Bronchial epithelial cell (primary cell): ENCODE results near the gene CFAP70. TPM values are rescaled to one million over a fixed set of nuclear protein-coding genes. Genes with fewer than 3 reads are reported as not detected.
"Not testable (repeated sequence)": the region's sequence is repeated elsewhere in the genome, so short reads cannot be mapped to it uniquely, and the experiment has no call there.

Source experiments
- DNase-seq: peaks from one replicate; pipeline ENCODE4 v3.0.0-alpha.2; 2010; ENCODE audit warnings: low read depth
- FAIRE-seq: peaks from 2 replicates; lab custom pipeline; 2011; peaks lifted over from hg19 to GRCh38; lab: Jason Lieb, UNC
- H3K27me3 ChIP-seq: 2 replicates; pipeline ENCODE4 v1.5.1; 2011; ENCODE audit warnings: low read length; ENCODE audit not compliant: control insufficient read depth, insufficient read depth
- H3K36me3 ChIP-seq: 2 replicates; pipeline ENCODE4 v1.5.1; 2011; ENCODE audit warnings: low read length; ENCODE audit not compliant: control insufficient read depth, insufficient read depth
- H3K4me3 ChIP-seq: 2 replicates; pipeline ENCODE4 v1.5.1; 2011; ENCODE audit warnings: mild to moderate bottlenecking, low read depth, low read length, control low read depth
- total RNA-seq: library from RNA; depleted of rRNA; stranded (reverse); fragments of >200 nt; gene quantifications from 2 replicates; pipeline ENCODE4 v1.2.1, GENCODE V29; 2014
- TF ChIP-seq, protein P1 (sequence below): IDR thresholded peaks from 2 replicates; pipeline ENCODE4 v1.5.1; 2011; ENCODE audit warnings: mild to moderate bottlenecking, moderate library complexity, low read length, control low read depth, inconsistent platforms; ENCODE audit not compliant: insufficient read depth, severe bottlenecking

Gene CFAP70
- total RNA-seq, 1 donor from 2014 or later: 0.79 TPM

DNA sequence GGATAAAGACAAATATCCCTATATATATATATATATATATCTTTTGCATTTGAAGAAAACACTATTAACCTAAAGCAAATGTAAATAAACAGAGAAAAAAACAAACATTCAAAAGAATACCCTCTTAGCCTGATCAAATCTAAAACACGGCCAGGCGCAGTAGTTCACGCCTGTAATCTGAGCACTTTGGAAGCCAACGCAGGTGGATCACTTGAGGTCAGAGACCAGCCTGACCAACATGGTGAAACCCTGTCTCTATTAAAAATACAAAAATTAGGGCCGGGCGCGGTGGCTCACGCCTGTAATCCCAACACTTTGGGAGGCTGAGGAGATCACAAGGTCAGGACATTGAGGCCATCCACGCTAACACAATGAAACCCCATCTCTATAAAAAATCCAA is 46.0 kb upstream of the CFAP70 start:
- TF ChIP-seq, protein P1, sequence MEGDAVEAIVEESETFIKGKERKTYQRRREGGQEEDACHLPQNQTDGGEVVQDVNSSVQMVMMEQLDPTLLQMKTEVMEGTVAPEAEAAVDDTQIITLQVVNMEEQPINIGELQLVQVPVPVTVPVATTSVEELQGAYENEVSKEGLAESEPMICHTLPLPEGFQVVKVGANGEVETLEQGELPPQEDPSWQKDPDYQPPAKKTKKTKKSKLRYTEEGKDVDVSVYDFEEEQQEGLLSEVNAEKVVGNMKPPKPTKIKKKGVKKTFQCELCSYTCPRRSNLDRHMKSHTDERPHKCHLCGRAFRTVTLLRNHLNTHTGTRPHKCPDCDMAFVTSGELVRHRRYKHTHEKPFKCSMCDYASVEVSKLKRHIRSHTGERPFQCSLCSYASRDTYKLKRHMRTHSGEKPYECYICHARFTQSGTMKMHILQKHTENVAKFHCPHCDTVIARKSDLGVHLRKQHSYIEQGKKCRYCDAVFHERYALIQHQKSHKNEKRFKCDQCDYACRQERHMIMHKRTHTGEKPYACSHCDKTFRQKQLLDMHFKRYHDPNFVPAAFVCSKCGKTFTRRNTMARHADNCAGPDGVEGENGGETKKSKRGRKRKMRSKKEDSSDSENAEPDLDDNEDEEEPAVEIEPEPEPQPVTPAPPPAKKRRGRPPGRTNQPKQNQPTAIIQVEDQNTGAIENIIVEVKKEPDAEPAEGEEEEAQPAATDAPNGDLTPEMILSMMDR: no peak
- Histone ChIP-seq H3K36me3 (no peaks in the 10 kb centered on the region), H3K4me3 (no peak overlapping the region), H3K27me3 (no peaks in the 10 kb centered on the region)
- FAIRE-seq: no peak
- no peak for DNase-seq

DNA sequence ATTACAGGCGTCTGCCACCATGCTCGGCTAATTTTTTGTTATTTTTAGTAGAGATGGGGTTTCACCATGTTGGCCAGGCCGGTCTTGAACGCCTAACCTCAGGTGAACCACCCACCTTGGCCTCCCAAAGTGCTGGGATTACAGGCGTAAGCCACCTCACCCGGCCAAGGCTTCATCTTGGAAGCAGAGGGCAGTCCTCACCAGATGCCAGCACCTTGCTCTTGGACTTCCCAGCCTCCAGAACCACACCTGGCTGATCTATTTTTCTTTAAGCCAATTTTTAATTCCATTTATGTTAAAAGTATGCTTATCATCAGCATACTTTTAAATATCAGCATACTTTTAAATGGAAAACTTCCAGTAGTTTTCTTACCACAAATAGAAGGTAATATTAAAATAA is 43.0 kb upstream of the CFAP70 start:
- FAIRE-seq: no peak
- Histone ChIP-seq H3K27me3 (no peaks in the 10 kb centered on the region), H3K4me3 (no peak overlapping the region), H3K36me3 (peaks cover 1% of the 10 kb centered on the region)
- DNase-seq: no peak
- TF ChIP-seq, protein P1: no peak

DNA sequence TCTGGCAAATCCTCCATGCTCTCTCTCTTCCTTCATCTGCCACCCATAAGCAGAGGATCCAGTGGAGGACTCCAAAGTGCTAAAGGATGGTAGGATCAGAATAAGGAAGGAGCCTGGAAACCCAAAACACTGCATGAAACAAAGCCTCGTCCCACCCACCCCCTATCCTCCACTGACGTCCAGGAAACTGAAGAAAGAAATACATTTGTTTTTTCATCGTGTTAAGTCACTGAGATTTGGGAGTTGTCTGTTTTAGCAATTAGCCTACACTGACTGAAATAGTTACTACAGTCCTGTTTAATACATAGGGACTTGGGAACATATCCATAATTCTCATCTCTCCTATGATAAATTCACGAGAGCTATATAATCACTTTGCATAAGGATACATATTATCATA is 40.4 kb upstream of the CFAP70 start:
- peaks cover 5% of the 10 kb centered on the region for H3K36me3 ChIP-seq
- no peaks in the 10 kb centered on the region for H3K27me3 ChIP-seq
- no peak for DNase-seq
- no peak overlapping the region for H3K4me3 ChIP-seq
- TF ChIP-seq, protein P1: no peak
- no peak for FAIRE-seq

DNA sequence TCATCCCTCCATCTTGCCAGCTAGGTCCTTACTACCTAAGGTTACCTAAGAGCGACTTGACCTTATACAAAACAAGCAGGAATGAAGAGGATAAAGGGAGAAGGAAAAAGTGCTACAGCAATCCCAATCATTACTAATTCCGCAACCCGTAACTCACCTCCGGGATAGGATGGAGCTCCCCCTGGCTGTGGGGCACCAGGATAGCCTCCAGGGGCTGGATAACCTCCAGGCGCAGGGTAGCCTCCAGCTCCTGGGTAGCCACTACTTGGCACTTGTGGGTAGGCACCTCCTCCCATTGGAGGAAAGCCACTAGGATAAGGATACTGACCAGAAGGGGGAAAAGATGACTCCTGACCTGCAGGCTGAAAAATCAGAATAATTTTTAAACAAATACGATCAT is 39.4 kb upstream of the CFAP70 start:
- Histone ChIP-seq H3K27me3 (no peaks in the 10 kb centered on the region), H3K36me3 (peaks cover 5% of the 10 kb centered on the region), H3K4me3 (no peak overlapping the region)
- no peak for FAIRE-seq
- no peak for DNase-seq
- TF ChIP-seq, protein P1: peak; percentile 20

DNA sequence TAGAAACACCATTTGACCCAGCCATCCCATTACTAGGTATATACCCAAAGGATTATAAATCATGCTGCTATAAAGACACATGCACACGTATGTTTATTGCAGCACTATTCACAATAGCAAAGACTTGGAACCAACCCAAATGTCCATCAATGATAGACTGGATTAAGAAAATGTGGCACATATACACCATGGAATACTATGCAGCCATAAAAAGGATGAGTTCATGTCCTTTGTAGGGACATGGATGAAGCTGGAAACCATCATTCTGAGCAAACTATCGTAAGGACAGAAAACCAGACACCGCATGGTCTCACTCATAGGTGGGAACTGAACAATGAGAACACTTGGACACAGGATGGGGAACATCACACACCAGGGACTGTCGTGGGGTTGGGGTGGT is 35.7 kb upstream of the CFAP70 start:
- not testable (repeated sequence) for H3K27me3 ChIP-seq, FAIRE-seq, DNase-seq, H3K4me3 ChIP-seq, H3K36me3 ChIP-seq

DNA sequence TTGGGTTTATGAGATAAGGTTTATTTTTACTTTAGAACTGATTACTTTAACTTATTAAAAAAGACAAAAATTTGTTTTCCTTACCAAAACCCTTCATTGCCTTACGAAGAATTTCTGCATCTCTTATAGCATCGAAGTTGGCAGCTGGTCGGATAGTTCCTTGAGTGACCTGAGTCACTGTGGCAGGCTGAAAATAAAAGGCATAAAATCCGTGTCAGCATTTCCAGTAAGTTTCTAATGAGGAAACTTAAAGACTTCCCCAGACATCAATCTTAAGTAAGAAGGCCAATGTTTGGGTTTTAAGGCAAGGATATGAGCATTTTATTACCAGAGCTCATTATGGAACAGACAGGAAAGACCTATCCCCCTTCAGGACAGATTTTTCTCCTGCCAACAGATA is 29.6 kb upstream of the CFAP70 start:
- Histone ChIP-seq H3K27me3 (no peaks in the 10 kb centered on the region), H3K4me3 (no peak overlapping the region), H3K36me3 (peaks cover 19% of the 10 kb centered on the region)
- TF ChIP-seq, protein P1: no peak
- DNase-seq (no peak), FAIRE-seq (no peak)
